ENCODE measurements around the gene IPO8. TPM values are rescaled to one million over a fixed set of nuclear protein-coding genes. Genes with fewer than 3 reads are reported as not detected.
"Not testable (repeated sequence)": the region's sequence is repeated elsewhere in the genome, so short reads cannot be mapped to it uniquely, and the experiment has no call there.

IPO8 gene
- total RNA-seq, 1 experiment from 2014 or later = 33.6 TPM

DNA sequence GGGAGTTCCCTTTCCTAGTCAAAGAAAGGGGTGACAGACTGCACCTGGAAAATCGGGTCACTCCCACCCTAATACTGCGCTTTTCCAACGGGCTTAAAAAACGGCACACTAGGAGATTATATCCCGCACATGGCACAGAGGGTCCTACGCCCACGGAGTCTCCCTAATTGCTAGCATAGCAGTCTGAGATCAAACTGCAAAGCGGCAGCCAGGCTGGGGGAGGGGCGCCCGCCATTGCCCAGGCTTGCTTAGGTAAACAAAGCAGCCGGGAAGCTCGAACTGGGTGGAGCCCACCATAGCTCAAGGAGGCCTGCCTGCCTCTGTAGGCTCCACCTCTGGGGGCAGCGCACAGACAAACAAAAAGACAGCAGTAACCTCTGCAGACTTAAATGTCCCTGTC lies 107.1 kb downstream of the IPO8 start:
- not testable (repeated sequence) for H3K79me2 ChIP-seq (ENCODE audit: low read length); H3K36me3 ChIP-seq (ENCODE audit: insufficient read depth, low read length); H2AFZ ChIP-seq (ENCODE audit: low read length); H3K4me2 ChIP-seq (ENCODE audit: low read depth, low read length, poor library complexity, severe bottlenecking); H4K20me1 ChIP-seq (ENCODE audit: insufficient read depth, low read depth, low read length); H3K9me3 ChIP-seq (ENCODE audit: low read length); H3K4me1 ChIP-seq (ENCODE audit: low read length); H3K27ac ChIP-seq (ENCODE audit: low read length); H3K9ac ChIP-seq (ENCODE audit: low read length); DNase-seq; H3K27me3 ChIP-seq (ENCODE audit: low read length); H3K4me3 ChIP-seq (ENCODE audit: low read length); H3K9me2 ChIP-seq (replicated peaks; ENCODE audit: insufficient read depth, low read length)

DNA sequence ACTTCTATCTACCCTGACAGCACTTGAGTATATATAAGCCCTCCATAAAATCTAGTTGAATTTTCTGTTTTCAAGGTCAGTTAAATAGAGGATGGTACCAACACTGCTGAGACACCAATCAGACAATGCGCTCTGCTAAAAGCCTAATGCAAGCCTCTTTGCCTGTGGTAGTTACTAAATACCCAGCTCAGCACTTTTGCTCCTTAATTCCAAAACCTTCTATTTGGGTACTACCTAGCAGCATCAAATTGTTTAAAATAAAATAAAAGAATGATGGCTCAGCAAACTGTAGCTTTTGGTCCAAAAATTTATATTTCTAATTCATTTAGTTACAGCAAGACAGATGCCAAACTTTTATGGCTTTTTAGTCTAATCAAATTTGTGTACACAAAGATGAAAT lies 107.9 kb downstream of the IPO8 start:
- H3K4me1 ChIP-seq (ENCODE audit: low read length) = no peaks in the 10 kb centered on the region
- H4K20me1 ChIP-seq (ENCODE audit: insufficient read depth, low read depth, low read length) = no peaks in the 10 kb centered on the region
- no peaks in the 10 kb centered on the region for H3K9me2 ChIP-seq (replicated peaks; ENCODE audit: insufficient read depth, low read length)
- H3K27ac ChIP-seq (ENCODE audit: low read length) = no peak overlapping the region
- no peaks in the 10 kb centered on the region for H3K79me2 ChIP-seq (ENCODE audit: low read length)
- DNase-seq = no peak
- no peak overlapping the region for H2AFZ ChIP-seq (ENCODE audit: low read length)
- no peaks in the 10 kb centered on the region for H3K36me3 ChIP-seq (ENCODE audit: insufficient read depth, low read length)
- H3K27me3 ChIP-seq (ENCODE audit: low read length) = no peaks in the 10 kb centered on the region
- no peak overlapping the region for H3K4me3 ChIP-seq (ENCODE audit: low read length)
- H3K9me3 ChIP-seq (ENCODE audit: low read length) = no peaks in the 10 kb centered on the region
- no peak overlapping the region for H3K9ac ChIP-seq (ENCODE audit: low read length)
- H3K4me2 ChIP-seq (ENCODE audit: low read depth, low read length, poor library complexity, severe bottlenecking) = no peak overlapping the region

DNA sequence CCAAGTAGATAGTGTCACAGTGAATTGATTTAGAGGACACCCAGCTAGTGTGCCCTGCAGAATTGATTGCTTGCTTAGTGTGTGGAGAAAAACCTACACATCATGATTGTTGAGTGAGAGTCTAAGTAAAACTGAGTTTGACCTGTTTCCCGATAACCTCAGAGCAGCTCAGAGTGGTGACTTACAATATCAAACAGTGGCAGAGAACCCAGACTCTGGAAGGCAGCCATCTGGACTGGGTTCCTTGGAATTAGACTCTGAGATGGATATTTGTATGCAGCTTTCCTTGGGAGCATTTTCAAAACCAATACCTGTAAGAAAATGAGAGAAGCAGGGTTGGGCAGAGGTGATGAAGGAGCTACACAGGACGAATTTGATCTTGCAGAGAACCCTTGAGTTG lies 109.8 kb downstream of the IPO8 start:
- Histone ChIP-seq H3K4me3 (ENCODE audit: low read length) (no peak overlapping the region), H3K4me2 (ENCODE audit: low read depth, low read length, poor library complexity, severe bottlenecking) (no peak overlapping the region), H3K9ac (ENCODE audit: low read length) (no peak overlapping the region), H3K36me3 (ENCODE audit: insufficient read depth, low read length) (no peaks in the 10 kb centered on the region), H3K27me3 (ENCODE audit: low read length) (no peaks in the 10 kb centered on the region), H2AFZ (ENCODE audit: low read length) (no peak overlapping the region), H3K9me2 (replicated peaks; ENCODE audit: insufficient read depth, low read length) (no peaks in the 10 kb centered on the region), H3K27ac (ENCODE audit: low read length) (no peak overlapping the region), H3K4me1 (ENCODE audit: low read length) (no peaks in the 10 kb centered on the region), H3K79me2 (ENCODE audit: low read length) (no peaks in the 10 kb centered on the region), H4K20me1 (ENCODE audit: insufficient read depth, low read depth, low read length) (no peaks in the 10 kb centered on the region), H3K9me3 (ENCODE audit: low read length) (no peaks in the 10 kb centered on the region)
- no peak for DNase-seq

DNA sequence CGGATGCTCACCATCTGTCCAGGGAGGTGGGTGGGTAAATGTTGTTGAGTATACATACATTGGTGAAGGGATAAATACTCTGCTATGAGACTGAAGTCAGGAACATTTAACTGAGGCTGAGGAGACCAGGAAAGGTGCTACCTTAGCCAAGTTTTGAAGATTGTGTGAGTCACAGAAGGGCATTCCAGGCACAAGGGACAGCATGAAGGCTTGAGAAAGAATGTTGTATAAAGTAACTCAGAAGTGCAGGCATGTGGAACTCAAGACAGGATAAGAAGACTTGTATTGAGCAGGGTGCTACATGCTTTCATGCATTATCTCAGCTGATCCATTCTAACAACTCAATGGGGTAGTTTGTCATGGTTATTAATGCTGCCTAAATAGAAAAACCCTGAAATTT lies 112.7 kb downstream of the IPO8 start:
- Histone ChIP-seq H3K27me3 (ENCODE audit: low read length) (no peaks in the 10 kb centered on the region), H3K9ac (ENCODE audit: low read length) (no peak overlapping the region), H3K9me3 (ENCODE audit: low read length) (no peaks in the 10 kb centered on the region), H3K36me3 (ENCODE audit: insufficient read depth, low read length) (no peaks in the 10 kb centered on the region), H2AFZ (ENCODE audit: low read length) (no peak overlapping the region), H3K27ac (ENCODE audit: low read length) (no peak overlapping the region), H3K4me3 (ENCODE audit: low read length) (no peak overlapping the region), H3K9me2 (replicated peaks; ENCODE audit: insufficient read depth, low read length) (no peaks in the 10 kb centered on the region), H4K20me1 (ENCODE audit: insufficient read depth, low read depth, low read length) (no peaks in the 10 kb centered on the region), H3K4me2 (ENCODE audit: low read depth, low read length, poor library complexity, severe bottlenecking) (no peak overlapping the region), H3K4me1 (ENCODE audit: low read length) (no peaks in the 10 kb centered on the region), H3K79me2 (ENCODE audit: low read length) (no peaks in the 10 kb centered on the region)
- no peak for DNase-seq

DNA sequence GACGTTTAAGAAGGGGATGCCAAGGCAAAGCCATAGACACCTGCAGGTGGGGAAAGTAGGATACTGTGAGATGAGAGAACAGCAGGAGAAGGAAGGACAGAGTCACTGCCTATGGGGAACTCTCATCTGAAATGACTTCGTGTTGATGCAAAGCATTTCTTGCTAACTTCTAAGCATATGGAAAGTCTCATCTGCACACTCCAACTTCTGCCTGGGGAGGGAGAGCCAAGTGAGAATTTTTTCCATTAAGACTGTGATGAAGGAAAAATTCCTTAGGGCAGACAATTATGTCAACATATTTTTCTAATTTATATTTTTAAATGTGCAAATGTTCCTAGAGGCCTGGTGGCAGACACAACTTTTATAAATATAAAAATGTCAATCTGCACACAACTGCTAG lies 115.3 kb downstream of the IPO8 start:
- no peaks in the 10 kb centered on the region for H3K9me3 ChIP-seq (ENCODE audit: low read length)
- H3K27ac ChIP-seq (ENCODE audit: low read length) = no peak overlapping the region
- no peaks in the 10 kb centered on the region for H3K79me2 ChIP-seq (ENCODE audit: low read length)
- H3K9ac ChIP-seq (ENCODE audit: low read length) = no peak overlapping the region
- no peaks in the 10 kb centered on the region for H3K27me3 ChIP-seq (ENCODE audit: low read length)
- no peak overlapping the region for H3K4me3 ChIP-seq (ENCODE audit: low read length)
- H3K36me3 ChIP-seq (ENCODE audit: insufficient read depth, low read length) = no peaks in the 10 kb centered on the region
- DNase-seq = no peak
- no peak overlapping the region for H3K4me2 ChIP-seq (ENCODE audit: low read depth, low read length, poor library complexity, severe bottlenecking)
- H4K20me1 ChIP-seq (ENCODE audit: insufficient read depth, low read depth, low read length) = no peaks in the 10 kb centered on the region
- H2AFZ ChIP-seq (ENCODE audit: low read length) = no peak overlapping the region
- H3K4me1 ChIP-seq (ENCODE audit: low read length) = no peaks in the 10 kb centered on the region
- no peaks in the 10 kb centered on the region for H3K9me2 ChIP-seq (replicated peaks; ENCODE audit: insufficient read depth, low read length)

Other genes starting within 250 kb of the IPO8 start
- 24.9 and 39.8 TPM in 2 replicates for gene CAPRIN2, start 59.1 kb upstream of the IPO8 start, total RNA-seq (2014; rRNA removed; shearing (Covaris generic); ENCODE audit: low replicate concordance)
- gene TSPAN11, start 230.9 kb upstream of the IPO8 start, total RNA-seq (2014; rRNA removed; shearing (Covaris generic); ENCODE audit: low replicate concordance) = not detected in 2 replicates

Measured in Karpas-422 (cell line).